K562 (cell line): Measurements from ENCODE around the gene IGF2R. TPM values are rescaled to one million over a fixed set of nuclear protein-coding genes. Genes with fewer than 3 reads are reported as not detected.

ENCODE experiments used
- AFF4 ChIP-seq: sonication (generic); formaldehyde crosslinking; IDR thresholded peaks from 2 replicates; pipeline ENCODE4 v1.8.0; 2023; ENCODE audit warnings: mild to moderate bottlenecking, missing genetic modification reagents
- ARID3A ChIP-seq: IDR thresholded peaks from 2 replicates; pipeline ENCODE4 v1.6.1; 2012; ENCODE audit warnings: low read depth, low read length, improper control_type of control experiment, borderline replicate concordance
- ATF1 ChIP-seq, 2 experiments: fragments of 450-650 bp in 1 of 2; IDR thresholded peaks; 2 replicates each; pipeline ENCODE4 v1.6.1; 2016; ENCODE audit warnings: missing compliant biosample characterization in 1 of 2, missing genetic modification characterization in 1 of 2
- C11orf30 ChIP-seq: fragments of 450-650 bp; IDR thresholded peaks from 2 replicates; pipeline ENCODE4 v1.6.1; 2016; ENCODE audit warnings: low read depth, mild to moderate bottlenecking
- E2F8 ChIP-seq: fragments of 450-650 bp; IDR thresholded peaks from 2 replicates; pipeline ENCODE4 v1.7.1; 2018; ENCODE audit warnings: mild to moderate bottlenecking, low read depth; ENCODE audit not compliant: partially characterized antibody
- JUN ChIP-seq, 2 experiments: sonication (generic) in 1 of 2; formaldehyde crosslinking in 1 of 2; IDR thresholded peaks; 2 replicates each; pipeline versions ENCODE4 v1.6.1 to v1.8.0; 2012 to 2022; ENCODE audit warnings: borderline replicate concordance in 2 of 2, mild to moderate bottlenecking in 2 of 2, improper control_type of control experiment in 1 of 2, low read depth in 1 of 2, low read length in 1 of 2, missing genetic modification reagents in 1 of 2
- PKNOX1 ChIP-seq: fragments of 450-650 bp; IDR thresholded peaks from 2 replicates; pipeline ENCODE4 v1.6.1; 2016
- RFX1 ChIP-seq: fragments of 450-650 bp; IDR thresholded peaks from 2 replicates; pipeline ENCODE4 v1.6.1; 2016; ENCODE audit warnings: mild to moderate bottlenecking, moderate library complexity
- TFAP4 ChIP-seq: sonication (generic); formaldehyde crosslinking; IDR thresholded peaks from 2 replicates; pipeline ENCODE4 v1.8.0; 2022; ENCODE audit warnings: missing genetic modification reagents, mild to moderate bottlenecking, moderate library complexity, borderline replicate concordance
- ZBTB7A ChIP-seq: IDR thresholded peaks from 2 replicates; pipeline ENCODE4 v1.6.1; 2011; ENCODE audit warnings: low read depth, mild to moderate bottlenecking, low read length, moderate library complexity, borderline replicate concordance; ENCODE audit not compliant: control insufficient read depth
- ZFP36 ChIP-seq: fragments of 150-350 bp; IDR thresholded peaks from 2 replicates; pipeline ENCODE4 v1.6.1; 2018; ENCODE audit warnings: low read length, low read depth; ENCODE audit not compliant: partially characterized antibody
- ZNF12 ChIP-seq: sonication (generic); formaldehyde crosslinking; IDR thresholded peaks from 2 replicates; pipeline ENCODE4 v1.4.0; 2020; ENCODE audit warnings: mild to moderate bottlenecking, missing genetic modification reagents
- ZNF263 ChIP-seq: sonication (generic); formaldehyde crosslinking; IDR thresholded peaks from 2 replicates; pipeline ENCODE4 v1.8.0; 2022; ENCODE audit warnings: mild to moderate bottlenecking, missing genetic modification reagents, borderline replicate concordance
- ZNF436 ChIP-seq: fragments of 250-450, 450-650 bp; sonication (Bioruptor Pico); formaldehyde crosslinking; IDR thresholded peaks from 2 replicates; pipeline ENCODE4 v1.7.0; 2020; ENCODE audit warnings: mild to moderate bottlenecking
- polyA plus RNA-seq, 8 experiments: library from polyadenylated mRNA; depleted of rRNA in 4 of 8; stranded (reverse) in 5 of 8; unstranded in 3 of 8; fragments of >200 nt; fragmentation: Nextera tagmentation in 2 of 8; fragmentation: Illumina TruSeq in 1 of 8; extraction: Ambion mirVana in 2 of 8; extraction: Trizol in 1 of 8; gene quantifications; 2 replicates each; pipeline versions ENCODE4 v1.2.1 to v1.2.3, GENCODE V29; 2011 to 2014; ENCODE audit warnings: inconsistent platforms in 1 of 8, missing spikeins in 1 of 8
- total RNA-seq, 7 experiments: library from RNA; depleted of rRNA in 6 of 7; stranded (reverse); fragments of >200 nt in 6 of 7; fragmentation: Illumina TruSeq in 2 of 7; extraction: Trizol in 2 of 7; gene quantifications; 2 replicates each; pipeline versions ENCODE4 v1.2.1 to v1.2.3, GENCODE V29; 2011 to 2021; ENCODE audit warnings: low replicate concordance in 1 of 7

Gene IGF2R
- total and polyA plus RNA-seq, 9 of the 15 experiments (the other 6 are each of a cell fraction or from before 2014, with no cell fraction given): 3.5 to 92.3 (median 34.5) TPM

- TF ChIP-seq ARID3A (peak; percentile 61; the same call in 1 of the 2 replicates), PKNOX1 (0 out of 2 replicates have a peak, but pooled peaks have one; percentile 9), ZNF263 (CRISPR knock-in tag) (no peak), ZNF436 (no peak), JUN (IDR thresholded peaks at IDR 0.05; ENCODE audit: borderline replicate concordance, low read depth, low read length) (peak; percentile 48; the same call in 1 of the 2 replicates), JUN (CRISPR knock-in tag; IDR thresholded peaks at IDR 0.05; ENCODE audit: borderline replicate concordance) (no peak), RFX1 (no peak), TFAP4 (CRISPR knock-in tag) (no peak), AFF4 (peak; percentile 41; the same call in 1 of the 2 replicates), ATF1 (CRISPR knock-in tag; IDR thresholded peaks at IDR 0.05) (no peak), ATF1 (tag; IDR thresholded peaks at IDR 0.05) (no peak; the same call in 1 of the 2 replicates), ZFP36 (no peak), C11orf30 (peak; percentile 47), E2F8 (no peak), ZNF12 (CRISPR knock-in tag) (no peak), ZBTB7A (no peak)
Measured at GRCh38 chr6:159989492-159990480, 20.9 kb downstream of the IGF2R start (continued).
